ENCODE results near the gene APOLD1.

The APOLD1 gene

GRCh38 chr12:12745576-12746211 lies 39.8 kb upstream of the APOLD1 start:
- Histone ChIP-seq H3K36me3 (ENCODE audit: control insufficient read depth, insufficient read depth, low read length) (peaks cover 2% of the 10 kb centered on the region), H3K4me3 (replicated peaks; ENCODE audit: low read depth, low read length) (no peak overlapping the region), H3K27me3 (replicated peaks; ENCODE audit: control insufficient read depth, insufficient read depth, low read length) (no peaks in the 10 kb centered on the region)
- DNase-seq (ENCODE audit: extremely low read depth, insufficient read length): no peak
- TF ChIP-seq CTCF (IDR thresholded peaks at IDR 0.05; ENCODE audit: insufficient read depth, low read length, poor library complexity, severe bottlenecking): no peak

DNA sequence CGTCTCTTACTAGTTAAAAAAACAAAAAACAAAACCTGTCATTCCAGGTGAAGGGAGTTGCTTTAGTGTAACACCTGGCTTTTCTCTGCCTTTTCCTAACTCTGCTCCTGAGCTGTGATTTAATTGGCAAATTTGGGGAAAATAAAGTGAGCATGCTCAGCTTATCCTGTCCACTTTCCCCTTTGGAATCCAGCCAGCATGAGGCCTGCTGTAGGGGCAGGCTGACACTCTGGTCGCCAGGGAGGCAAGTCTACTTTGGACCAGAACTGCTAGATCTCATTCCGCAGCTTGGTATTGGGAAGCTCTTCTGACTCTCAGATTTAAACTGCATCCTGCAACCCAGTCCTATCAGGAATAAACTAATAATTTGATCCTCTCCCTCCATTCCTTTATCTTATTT lies 38.2 kb upstream of the APOLD1 start:
- H3K27me3 ChIP-seq (replicated peaks; ENCODE audit: control insufficient read depth, insufficient read depth, low read length): no peaks in the 10 kb centered on the region
- no peak for TF ChIP-seq CTCF (IDR thresholded peaks at IDR 0.05; ENCODE audit: insufficient read depth, low read length, poor library complexity, severe bottlenecking)
- H3K4me3 ChIP-seq (replicated peaks; ENCODE audit: low read depth, low read length): no peak overlapping the region
- peaks cover 2% of the 10 kb centered on the region; the same call in 1 of the 2 replicates for H3K36me3 ChIP-seq (ENCODE audit: control insufficient read depth, insufficient read depth, low read length)
- no peak for DNase-seq (ENCODE audit: extremely low read depth, insufficient read length)

- no peak for DNase-seq (ENCODE audit: extremely low read depth, insufficient read length)
- peaks cover 2% of the 10 kb centered on the region; the same call in 1 of the 2 replicates for H3K36me3 ChIP-seq (ENCODE audit: control insufficient read depth, insufficient read depth, low read length)
- no peaks in the 10 kb centered on the region for H3K27me3 ChIP-seq (replicated peaks; ENCODE audit: control insufficient read depth, insufficient read depth, low read length)
Observed at GRCh38 chr12:12748044-12748443, 37.4 kb upstream of the APOLD1 start.

DNA sequence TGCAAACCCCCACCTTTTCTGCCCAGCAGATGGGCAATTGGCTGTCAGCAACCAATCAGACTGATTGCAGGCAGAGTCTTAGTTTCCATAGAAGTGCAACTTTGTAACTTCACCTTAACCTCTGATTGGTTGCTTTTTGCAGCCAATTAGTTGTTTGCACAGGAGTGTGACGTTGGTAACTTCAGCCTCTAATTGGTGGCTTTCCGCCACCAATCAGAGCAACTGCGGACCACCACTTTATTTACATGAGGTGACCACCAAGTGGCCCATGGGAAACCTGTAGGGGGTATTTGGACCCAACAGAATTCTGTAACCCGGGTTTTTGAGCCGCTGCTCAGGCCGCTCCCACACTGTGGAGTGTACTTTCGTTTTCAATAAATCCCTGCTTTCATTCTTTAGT lies 36.0 kb upstream of the APOLD1 start:
- Histone ChIP-seq H3K27me3 (replicated peaks; ENCODE audit: control insufficient read depth, insufficient read depth, low read length) (no peaks in the 10 kb centered on the region), H3K36me3 (ENCODE audit: control insufficient read depth, insufficient read depth, low read length) (peaks cover 2% of the 10 kb centered on the region; the same call in 1 of the 2 replicates), H3K4me3 (replicated peaks; ENCODE audit: low read depth, low read length) (no peak overlapping the region)
- TF ChIP-seq CTCF (IDR thresholded peaks at IDR 0.05; ENCODE audit: insufficient read depth, low read length, poor library complexity, severe bottlenecking): no peak
- DNase-seq (ENCODE audit: extremely low read depth, insufficient read length): no peak

More at GRCh38 chr12:12748044-12748443, 37.4 kb upstream of the APOLD1 start:
- no peak for TF ChIP-seq CTCF (IDR thresholded peaks at IDR 0.05; ENCODE audit: insufficient read depth, low read length, poor library complexity, severe bottlenecking)
- no peak overlapping the region for H3K4me3 ChIP-seq (replicated peaks; ENCODE audit: low read depth, low read length)

DNA sequence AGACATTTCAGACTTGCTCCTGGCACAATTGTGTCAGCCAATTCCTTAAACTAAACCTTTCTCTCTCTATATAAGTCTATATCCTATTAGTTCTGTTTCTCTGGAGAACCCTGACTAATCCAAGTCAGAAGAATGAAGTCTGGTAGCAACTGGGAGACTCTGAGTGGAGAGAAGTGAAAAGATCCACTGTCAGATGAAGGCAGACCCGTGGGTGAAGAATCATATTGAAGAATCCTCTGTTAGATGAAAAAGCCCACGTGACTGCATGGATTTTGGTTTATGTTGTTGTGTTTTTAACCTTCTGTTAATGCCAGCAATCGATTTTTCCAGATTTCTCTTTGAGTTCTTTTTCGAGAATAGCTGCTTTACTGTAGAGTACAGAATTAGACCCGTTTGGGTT lies 29.5 kb upstream of the APOLD1 start:
- Histone ChIP-seq H3K27me3 (replicated peaks; ENCODE audit: control insufficient read depth, insufficient read depth, low read length) (no peaks in the 10 kb centered on the region), H3K4me3 (replicated peaks; ENCODE audit: low read depth, low read length) (no peak overlapping the region), H3K36me3 (ENCODE audit: control insufficient read depth, insufficient read depth, low read length) (no peaks in the 10 kb centered on the region)
- DNase-seq (ENCODE audit: extremely low read depth, insufficient read length): no peak
- TF ChIP-seq CTCF (IDR thresholded peaks at IDR 0.05; ENCODE audit: insufficient read depth, low read length, poor library complexity, severe bottlenecking): no peak

GRCh38 chr12:12757121-12757520 lies 28.3 kb upstream of the APOLD1 start:
- Histone ChIP-seq H3K27me3 (replicated peaks; ENCODE audit: control insufficient read depth, insufficient read depth, low read length) (no peaks in the 10 kb centered on the region), H3K36me3 (ENCODE audit: control insufficient read depth, insufficient read depth, low read length) (no peaks in the 10 kb centered on the region), H3K4me3 (replicated peaks; ENCODE audit: low read depth, low read length) (no peak overlapping the region)

More at GRCh38 chr12:12757121-12757520, 28.3 kb upstream of the APOLD1 start:
- no peak for DNase-seq (ENCODE audit: extremely low read depth, insufficient read length)
- TF ChIP-seq CTCF (IDR thresholded peaks at IDR 0.05; ENCODE audit: insufficient read depth, low read length, poor library complexity, severe bottlenecking): no peak
